SK-N-SH (cell line): ENCODE measurements around the gene PTPDC1. TPM values are rescaled to one million over a fixed set of nuclear protein-coding genes. Genes with fewer than 3 reads are reported as not detected.
A peak's percentile ranks its signal among the peaks of the same experiment; 100 is the strongest.

Experiments
- CTCF ChIA-PET: fragments of 300-600, 350-600 bp; formaldehyde crosslinking; extraction: SDS; loops from one replicate; lab custom pipeline; 2021; lab: Yijun Ruan, JAX
- POLR2A ChIA-PET: fragments of 350-600 bp; sonication (Branson Sonifier 250); formaldehyde crosslinking; extraction: SDS; loops from one replicate; lab custom pipeline; 2020; ENCODE audit warnings: antibody characterized with exemption, inconsistent platforms; lab: Yijun Ruan, JAX
- DNase-seq: peaks from one replicate; pipeline ENCODE4 v3.0.0; 2012
- H2AFZ ChIP-seq: fragments of 200-600 bp; sonication (generic); 2 replicates; pipeline ENCODE4 v1.8.1; 2016; ENCODE audit warnings: antibody characterized with exemption, mild to moderate bottlenecking, low read depth
- H3F3A ChIP-seq: fragments of 200-600 bp; sonication (generic); replicated peaks from 2 replicates; pipeline ENCODE3; 2016; ENCODE audit warnings: antibody characterized with exemption, mild to moderate bottlenecking; ENCODE audit not compliant: insufficient read depth
- H3K27ac ChIP-seq, 2 experiments: fragments of 200-500 bp in 1 of 2; fragments of 200-600 bp in 1 of 2; sonication (Bioruptor generic) in 1 of 2; sonication (generic), shearing (Covaris generic) in 1 of 2; 2 replicates each; pipeline versions ENCODE4 v1.5.1 to v1.6.1; 2014 to 2016; ENCODE audit warnings: low read depth in 2 of 2, inconsistent platforms in 1 of 2, low read length in 1 of 2, mild to moderate bottlenecking in 1 of 2, mixed read lengths in 1 of 2
- H3K27me3 ChIP-seq: fragments of 200-600 bp; sonication (generic), shearing (Covaris generic); 2 replicates; pipeline ENCODE4 v1.6.1; 2016; ENCODE audit warnings: mixed run types; ENCODE audit not compliant: insufficient read depth
- H3K36me3 ChIP-seq, 2 experiments: fragments of 200-500 bp in 1 of 2; fragments of 200-600 bp in 1 of 2; sonication (Bioruptor generic) in 1 of 2; sonication (generic) in 1 of 2; replicated peaks in 1 of 2; 2 replicates each; pipeline versions ENCODE3 to v1.5.1; 2014 to 2016; ENCODE audit warnings: low read length in 1 of 2, mild to moderate bottlenecking in 1 of 2; ENCODE audit not compliant: insufficient read depth in 2 of 2, control insufficient read depth in 1 of 2
- H3K4me1 ChIP-seq, 2 experiments: fragments of 200-500 bp in 1 of 2; fragments of 200-600 bp in 1 of 2; sonication (Bioruptor generic) in 1 of 2; sonication (generic), shearing (Covaris generic) in 1 of 2; 2 replicates each; pipeline versions ENCODE4 v1.5.1 to v1.6.1; 2014 to 2016; ENCODE audit warnings: low read depth in 1 of 2, low read length in 1 of 2, mixed run types in 1 of 2; ENCODE audit not compliant: insufficient read depth in 2 of 2, control insufficient read depth in 1 of 2
- H3K4me2 ChIP-seq: fragments of 200-600 bp; sonication (generic), shearing (Covaris generic); 2 replicates; pipeline ENCODE4 v1.6.1; 2017; ENCODE audit warnings: mixed run types
- H3K4me3 ChIP-seq, 2 experiments: fragments of 200-500 bp in 1 of 2; fragments of 200-600 bp in 1 of 2; sonication (Bioruptor generic) in 1 of 2; sonication (generic), shearing (Covaris generic) in 1 of 2; 2 replicates each; pipeline versions ENCODE4 v1.5.1 to v1.8.1; 2014 to 2016; ENCODE audit warnings: low read depth in 2 of 2, inconsistent platforms in 1 of 2, low read length in 1 of 2, mild to moderate bottlenecking in 1 of 2, mixed read lengths in 1 of 2, moderate library complexity in 1 of 2
- H3K79me2 ChIP-seq: fragments of 200-600 bp; sonication (generic); 2 replicates; pipeline ENCODE4 v1.8.1; 2017; ENCODE audit warnings: mild to moderate bottlenecking; ENCODE audit not compliant: insufficient read depth
- H3K9ac ChIP-seq: fragments of 200-600 bp; sonication (generic); 2 replicates; pipeline ENCODE4 v1.6.1; 2017; ENCODE audit warnings: mixed run types
- H3K9me2 ChIP-seq: fragments of 200-600 bp; sonication (generic); 2 replicates; pipeline ENCODE4 v1.6.1; 2017; ENCODE audit warnings: mixed run types
- H3K9me3 ChIP-seq: fragments of 200-600 bp; sonication (generic); 2 replicates; pipeline ENCODE4 v1.6.1; 2017; ENCODE audit warnings: mixed run types, mild to moderate bottlenecking, moderate library complexity
- H4K20me1 ChIP-seq: fragments of 200-600 bp; sonication (generic); 2 replicates; pipeline ENCODE4 v1.6.1; 2017; ENCODE audit warnings: mild to moderate bottlenecking, mixed run types; ENCODE audit not compliant: insufficient read depth
- CHD2 ChIP-seq: fragments of 150-350 bp; IDR thresholded peaks from 2 replicates; pipeline ENCODE4 v1.6.1; 2018; ENCODE audit warnings: low read length; ENCODE audit not compliant: partially characterized antibody
- EZH2phosphoT487 ChIP-seq: fragments of 200-600 bp; sonication (generic); IDR thresholded peaks from 2 replicates; pipeline ENCODE4 v1.6.1; 2017; ENCODE audit warnings: low read depth, mixed run types, mild to moderate bottlenecking, antibody characterized with exemption, moderate library complexity, borderline replicate concordance
- GABPA ChIP-seq: IDR thresholded peaks from 2 replicates; pipeline ENCODE4 v1.4.0; 2012; ENCODE audit warnings: low read depth, mild to moderate bottlenecking
- GATA2 ChIP-seq: sonication (generic); formaldehyde crosslinking; IDR thresholded peaks from 2 replicates; pipeline ENCODE4 v1.5.0; 2020; ENCODE audit warnings: mild to moderate bottlenecking, missing genetic modification reagents
- MAX ChIP-seq: IDR thresholded peaks from 2 replicates; pipeline ENCODE4 v1.4.0; 2012; ENCODE audit warnings: low read depth
- MXI1 ChIP-seq: IDR thresholded peaks from 2 replicates; pipeline ENCODE4 v1.6.1; 2012; ENCODE audit warnings: mild to moderate bottlenecking, low read depth, low read length, improper control_type of control experiment
- PBX3 ChIP-seq: IDR thresholded peaks from 2 replicates; pipeline ENCODE4; 2012
- POLR2AphosphoS5 ChIP-seq: IDR thresholded peaks from 2 replicates; pipeline ENCODE4 v1.6.1; 2012; ENCODE audit warnings: low read depth, low read length
- REST ChIP-seq: IDR thresholded peaks from 2 replicates; pipeline ENCODE4 v1.6.1; 2012; ENCODE audit warnings: mild to moderate bottlenecking, low read depth, low read length, moderate library complexity
- RFX5 ChIP-seq: IDR thresholded peaks from 2 replicates; pipeline ENCODE4 v1.6.1; 2012; ENCODE audit warnings: mild to moderate bottlenecking, improper control_type of control experiment, low read length
- RXRA ChIP-seq: IDR thresholded peaks from 2 replicates; pipeline ENCODE4 v1.4.0; 2012; ENCODE audit warnings: low read depth, mild to moderate bottlenecking, borderline replicate concordance
- SMC3 ChIP-seq: IDR thresholded peaks from 2 replicates; pipeline ENCODE4 v1.6.1; 2012; ENCODE audit warnings: low read depth, low read length, improper control_type of control experiment
- TAF1 ChIP-seq: IDR thresholded peaks from 2 replicates; pipeline ENCODE4 v1.6.1; 2012; ENCODE audit warnings: low read depth, mild to moderate bottlenecking, low read length, moderate library complexity, borderline replicate concordance
- USF1 ChIP-seq: IDR thresholded peaks from 2 replicates; pipeline ENCODE4 v1.4.0; 2012; ENCODE audit warnings: low read depth, borderline replicate concordance
- ZBTB33 ChIP-seq: IDR thresholded peaks from 2 replicates; pipeline ENCODE4 v1.4.0; 2012; ENCODE audit warnings: low read depth, borderline replicate concordance
- WGBS: methylation state at CpG from one replicate; pipeline ENCODE4 v1.1.6; 2017; ENCODE audit warnings: low lambda C conversion rate; 5-methylcytosine and 5-hydroxymethylcytosine counted together
- polyA plus RNA-seq, 3 experiments: library from polyadenylated mRNA; depleted of rRNA; stranded (reverse); fragments of >200 nt; gene quantifications; 2 replicates each; pipeline ENCODE4 v1.2.3, GENCODE V29; 2012

Gene PTPDC1
- polyA plus RNA-seq, 1 of the 3 experiments (the other 2 are of a cell fraction), result 3.7 TPM

DNA sequence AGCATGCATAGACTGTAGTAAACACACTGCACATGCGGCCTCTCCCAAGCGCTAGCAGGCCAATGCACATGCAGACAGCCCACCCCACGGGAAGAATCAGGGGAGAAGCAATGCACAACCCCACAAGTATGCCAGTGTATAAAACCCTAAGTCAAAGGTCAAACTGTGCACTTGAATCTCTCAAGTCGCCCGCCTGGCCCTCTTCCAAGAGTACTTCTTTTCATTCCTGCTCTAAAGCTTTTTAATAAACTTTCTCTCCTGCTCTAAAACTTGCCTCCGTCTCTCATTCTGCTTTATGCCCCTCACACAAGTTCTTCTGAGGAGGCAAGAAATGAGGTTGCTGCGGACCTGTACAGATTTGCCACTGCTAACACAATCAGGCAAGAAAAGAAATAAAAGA is 50.4 kb downstream of the PTPDC1 start (continued):
- TF ChIP-seq USF1, result no peak
- no peak for TF ChIP-seq CHD2
- no peak for TF ChIP-seq MXI1

DNA sequence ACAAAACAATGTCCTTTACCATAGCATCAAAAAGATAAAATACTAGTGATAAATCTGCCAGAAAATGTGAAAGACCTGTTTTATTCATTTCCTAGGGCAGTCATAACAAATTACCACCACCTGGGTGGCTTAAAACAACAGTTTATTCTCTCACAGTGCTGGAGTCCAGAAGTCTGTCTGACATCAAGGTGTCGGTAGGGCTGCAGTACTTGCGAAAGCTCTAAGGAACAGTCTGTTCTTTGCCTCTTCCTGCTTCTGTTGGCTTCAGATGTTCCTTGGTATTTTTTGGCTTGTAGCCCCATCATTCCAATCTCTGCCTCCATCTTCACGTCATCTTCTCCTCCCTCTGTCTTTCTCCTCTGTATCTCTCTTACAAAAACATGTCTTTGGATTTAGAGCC is 51.0 kb downstream of the PTPDC1 start:
- Histone ChIP-seq H2AFZ (no peak overlapping the region), H3K27ac (no peak overlapping the region), H3K9me3 (no peaks in the 10 kb centered on the region), H3K4me3 (no peak overlapping the region), H3K4me2 (0 out of 2 replicates have a peak overlapping the region, but pooled peaks have one; percentile 18), H3K27me3 (no peaks in the 10 kb centered on the region), H3K4me1 (peaks cover 9 to 10% of the 10 kb centered on the region in 2 experiments), H3F3A (peaks cover 13% of the 10 kb centered on the region), H4K20me1 (no peaks in the 10 kb centered on the region), H3K9me2 (no peaks in the 10 kb centered on the region), H3K79me2 (no peaks in the 10 kb centered on the region), H3K9ac (no peak overlapping the region), H3K36me3 (no peaks in the 10 kb centered on the region)
- WGBS, result 72% methylated on average over 3 of the region's 3 CpGs
- POLR2A ChIA-PET, result no interaction called here
- DNase-seq, result no peak
- CTCF ChIA-PET, result interaction anchor here (1.5 kb wide), 1 partner anchor 9 kb away, joined by 5 read pairs; no protein-coding TSS in a partner anchor
- TF ChIP-seq RXRA, result no peak

DNA sequence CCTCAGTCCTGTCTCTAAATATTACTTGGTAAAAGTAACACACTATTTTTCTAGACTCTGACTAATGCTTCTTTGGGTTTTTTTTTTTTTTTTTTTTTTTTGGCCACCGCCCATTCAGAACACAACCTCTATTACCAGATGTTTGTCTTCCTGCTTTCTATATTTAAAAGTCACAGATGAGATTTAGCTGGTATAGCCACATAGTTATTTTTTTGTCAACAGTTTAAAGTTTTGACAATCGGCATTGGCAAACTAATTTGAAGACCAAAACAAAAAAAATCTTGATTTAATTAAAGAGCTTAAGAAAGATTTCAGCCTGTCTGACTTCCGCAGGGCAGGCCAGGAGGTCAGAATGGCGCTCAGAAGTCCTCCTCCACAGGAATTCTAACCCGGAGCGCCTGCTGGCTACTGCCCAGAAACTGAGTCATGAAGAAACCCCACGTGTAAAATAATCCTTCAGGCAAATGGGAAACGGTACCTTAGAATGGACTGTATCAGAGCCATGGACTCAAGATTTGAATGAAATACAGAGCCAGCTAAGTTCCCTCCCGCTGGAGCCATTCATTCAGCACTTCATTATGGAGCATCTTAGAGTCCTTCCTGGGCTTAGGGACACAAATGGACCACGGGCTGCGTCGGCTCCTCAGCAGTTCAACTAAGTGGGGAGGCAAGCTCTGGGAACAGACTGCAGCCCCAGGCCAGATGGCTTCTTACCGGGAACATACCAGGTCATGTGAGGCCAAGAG is 55.6 kb downstream of the PTPDC1 start:
- Histone ChIP-seq H3F3A (peaks cover 20% of the 10 kb centered on the region), H4K20me1 (no peaks in the 10 kb centered on the region), H3K36me3 (no peaks in the 10 kb centered on the region), H2AFZ (peak overlapping the region; percentile 67), H3K9me3 (no peaks in the 10 kb centered on the region), H3K27me3 (no peaks in the 10 kb centered on the region), H3K9me2 (no peaks in the 10 kb centered on the region), H3K79me2 (no peaks in the 10 kb centered on the region), H3K9ac (peak overlapping the region; percentile 55; the same call in 1 of the 2 replicates), H3K4me1 (peaks cover 21 to 24% of the 10 kb centered on the region in 2 experiments), H3K4me3 (peak overlapping the region in 1 of 2 experiments; percentile 4; a peak in 1 of 4 replicates), H3K4me2 (peak overlapping the region; percentile 69), H3K27ac (peak overlapping the region; percentile 91 to 92)
- DNase-seq, result no peak
- ChIA-PET POLR2A (no interaction called here), CTCF (no interaction called here)
- 19% methylated on average over 13 of the region's 13 CpGs for WGBS
- TF ChIP-seq TAF1 (no peak; the same call in 1 of the 2 replicates), RFX5 (no peak), SMC3 (no peak), MAX (peak; percentile 84), ZBTB33 (no peak), EZH2phosphoT487 (no peak), POLR2AphosphoS5 (peak; percentile 42; the same call in 1 of the 2 replicates), PBX3 (0 out of 2 replicates have a peak, but pooled peaks have one; percentile 23), GATA2 (CRISPR knock-in tag) (no peak), GABPA (peak; percentile 35; the same call in 1 of the 2 replicates), REST (no peak)
